ENCODE measurements around the gene RNF157.

GRCh38 chr17:76123749-76124581 lies 116.3 kb downstream of the RNF157 start:
- TF ChIP-seq CTCF (IDR thresholded peaks at IDR 0.05) (no peak), PRRX2 (CRISPR knock-in tag; IDR thresholded peaks at IDR 0.05) (no peak), ATF6 (CRISPR knock-in tag; IDR thresholded peaks at IDR 0.05) (no peak)
